Colon (tissue), 2 donors: ENCODE results near the gene NRG3.

Source experiments
- FAIRE-seq: peaks from 2 replicates; lab custom pipeline; 2012; peaks lifted over from hg19 to GRCh38; lab: Jason Lieb, UNC
- donor health status: control.
- donor health status: control.

Gene NRG3

GRCh38 chr10:82492647-82493046, 617.7 kb downstream of the NRG3 start:
- no peak for FAIRE-seq

DNA sequence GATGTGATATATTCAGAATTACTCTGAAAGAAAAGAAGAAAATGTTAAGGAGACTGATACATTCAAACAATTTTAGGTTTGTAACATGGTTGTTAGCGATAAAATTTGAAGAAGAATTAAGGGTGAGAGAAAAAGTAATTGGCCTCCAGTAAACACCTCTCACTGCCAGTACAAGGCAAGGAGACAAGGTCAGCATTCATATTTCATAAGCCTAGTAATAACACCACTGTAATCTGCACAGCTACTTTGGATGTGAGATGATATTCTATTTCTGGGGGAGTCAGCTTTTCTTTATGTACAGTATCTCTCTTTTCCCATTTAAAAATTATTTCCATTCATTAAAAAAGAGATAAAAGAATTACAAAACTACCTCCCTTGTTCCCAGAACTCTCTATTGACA, 621.1 kb downstream of the NRG3 start:
- FAIRE-seq: no peak

- FAIRE-seq: no peak
Measured at GRCh38 chr10:82497439-82497838, 622.4 kb downstream of the NRG3 start.

DNA sequence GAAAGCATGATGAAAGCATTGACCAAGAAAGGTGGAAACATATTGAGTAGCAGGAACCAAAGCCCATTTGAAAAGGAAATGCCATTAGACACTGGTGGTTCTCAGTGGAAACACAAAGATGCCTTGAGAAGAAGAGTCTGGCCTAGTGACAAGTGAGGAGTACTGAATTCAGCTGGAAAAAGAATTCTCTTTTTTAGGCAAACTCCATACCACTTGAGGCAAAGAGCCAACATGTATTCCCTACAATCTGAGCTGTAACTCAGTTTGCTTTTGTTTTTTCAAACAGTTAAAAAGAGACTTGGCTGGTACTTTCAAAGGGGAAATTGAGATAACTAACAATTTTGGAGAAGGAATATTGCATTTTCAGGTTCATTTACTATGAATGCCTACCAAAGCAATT, 624.0 kb downstream of the NRG3 start:
- no peak for FAIRE-seq

DNA sequence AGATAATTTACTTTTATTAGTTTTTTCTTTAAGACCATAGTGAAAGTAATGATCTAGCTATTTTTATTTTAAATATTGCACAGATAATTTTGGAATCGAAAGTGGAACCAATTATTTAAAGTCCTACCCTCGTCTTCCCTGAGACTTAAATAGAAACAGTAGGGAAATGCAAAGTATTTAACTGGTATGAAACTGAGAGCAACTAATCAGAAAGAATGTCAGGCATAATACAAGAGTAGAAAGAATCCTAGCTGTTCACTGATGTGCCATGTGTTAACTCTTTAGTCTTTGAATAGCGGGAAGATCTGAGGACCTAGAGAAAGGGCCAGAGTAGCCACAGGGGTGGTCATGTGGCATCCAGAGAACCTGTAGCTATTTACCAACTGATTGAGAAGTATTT, 630.0 kb downstream of the NRG3 start:
- FAIRE-seq: no peak

DNA sequence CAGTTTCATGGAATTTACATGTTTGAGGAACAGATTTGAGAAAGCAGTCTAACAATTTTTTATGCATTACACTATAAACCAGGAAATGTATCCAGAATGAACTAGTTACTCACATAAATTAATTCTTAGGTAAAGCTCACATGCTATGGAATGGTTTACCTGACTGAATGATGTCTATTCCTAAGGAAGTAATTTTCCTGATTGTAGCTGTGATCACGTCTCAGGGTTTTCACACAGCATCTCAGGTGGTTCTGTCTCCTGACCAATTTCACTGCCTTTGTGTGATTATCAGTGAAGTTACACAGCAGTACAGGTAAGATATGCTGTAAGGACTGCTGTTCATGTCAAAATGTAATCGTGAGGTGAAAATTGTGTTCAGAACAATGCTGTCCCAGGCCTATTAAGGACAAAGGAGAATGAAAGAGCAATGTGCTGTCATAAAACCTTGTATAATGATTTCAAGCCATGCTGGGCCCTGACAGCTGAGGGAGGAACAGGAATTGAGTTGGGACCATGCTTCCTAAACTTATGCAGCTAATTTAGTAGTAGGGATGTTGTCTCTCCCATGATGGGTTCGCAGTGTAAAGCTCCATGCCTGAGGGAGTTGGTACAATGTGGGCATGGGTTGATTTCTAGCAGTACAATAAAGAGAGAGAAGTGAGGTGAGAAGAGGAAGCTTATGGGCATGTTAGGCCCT, 631.8 kb downstream of the NRG3 start:
- no peak for FAIRE-seq

GRCh38 chr10:82515256-82515655, 640.3 kb downstream of the NRG3 start:
- no peak for FAIRE-seq

DNA sequence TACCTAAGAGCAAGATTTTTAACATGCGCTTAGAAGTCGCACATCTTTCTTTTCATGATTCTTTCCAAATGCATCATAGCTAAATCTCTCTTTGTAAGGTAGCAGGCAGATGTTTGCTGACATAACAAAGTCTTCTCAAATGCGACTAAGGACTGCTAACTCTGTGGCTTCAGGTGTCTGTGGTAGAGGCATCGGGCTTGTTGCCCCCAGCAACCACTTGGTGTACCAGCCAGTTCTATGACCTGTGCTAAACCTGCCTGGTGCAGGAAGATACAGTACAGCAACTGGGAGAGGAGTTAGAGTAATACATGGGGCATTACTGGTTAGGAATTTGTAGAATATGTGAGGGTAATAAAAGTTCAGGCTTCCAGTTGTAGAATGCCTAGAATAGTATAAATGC, 654.1 kb downstream of the NRG3 start:
- FAIRE-seq: no peak

DNA sequence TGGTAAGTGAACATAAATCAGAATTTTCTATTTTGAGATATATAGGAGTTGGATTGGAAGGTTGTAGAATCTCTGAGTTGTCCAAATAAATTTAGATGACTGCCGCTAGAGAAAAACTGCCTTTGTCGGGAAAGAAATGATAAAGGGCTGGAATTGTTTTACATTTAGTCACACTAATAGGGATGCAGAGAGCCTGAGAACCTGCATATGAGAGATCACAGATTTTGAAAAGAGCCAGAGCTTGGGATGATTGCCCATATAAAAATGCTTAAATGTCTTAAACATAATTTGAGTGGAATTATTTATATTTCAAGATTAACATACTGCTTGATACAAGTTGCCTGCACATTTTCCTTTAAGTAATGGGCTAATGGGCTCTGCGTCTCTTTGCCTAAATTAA, 660.5 kb downstream of the NRG3 start:
- FAIRE-seq: no peak

DNA sequence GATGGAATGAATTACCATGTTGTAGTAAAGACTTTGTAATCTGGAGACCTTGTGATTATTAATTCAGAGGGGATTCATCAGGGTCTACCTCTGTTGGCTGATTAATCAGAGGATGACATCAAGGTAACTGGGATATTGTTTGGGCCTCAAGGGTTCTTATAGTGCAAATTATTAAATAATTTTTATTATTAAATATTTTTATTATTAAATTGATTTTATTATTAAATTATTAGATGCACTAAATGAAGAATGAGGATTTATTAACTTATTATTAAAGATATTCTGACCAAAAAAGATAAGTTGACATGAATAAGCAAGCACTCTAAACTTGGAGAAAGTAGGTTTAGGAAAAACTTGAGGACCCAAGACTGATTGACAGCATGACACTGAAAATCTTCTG, 661.7 kb downstream of the NRG3 start:
- no peak for FAIRE-seq

- no peak for FAIRE-seq
Measured at GRCh38 chr10:82538272-82538671, 663.3 kb downstream of the NRG3 start.

- FAIRE-seq: no peak
Measured at GRCh38 chr10:82543631-82544030, 668.6 kb downstream of the NRG3 start.

DNA sequence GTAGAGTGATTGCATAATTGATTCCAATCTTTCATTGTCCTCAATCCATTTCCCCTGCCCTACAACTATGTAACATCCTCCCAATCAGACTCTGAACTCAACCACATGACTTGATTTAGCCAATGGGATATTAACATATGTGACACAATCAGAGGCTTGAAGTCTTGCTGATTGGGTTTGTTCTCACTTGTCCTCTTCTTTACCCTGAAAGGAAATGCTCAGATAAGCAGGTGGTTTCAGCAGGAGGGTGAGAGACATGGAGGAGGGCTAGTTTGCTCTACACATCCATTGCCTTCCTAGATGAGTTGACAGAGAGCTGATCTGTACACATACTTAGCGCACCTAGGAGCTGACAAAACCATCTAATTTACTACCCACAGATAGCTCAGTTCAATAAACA, 669.4 kb downstream of the NRG3 start:
- no peak for FAIRE-seq

DNA sequence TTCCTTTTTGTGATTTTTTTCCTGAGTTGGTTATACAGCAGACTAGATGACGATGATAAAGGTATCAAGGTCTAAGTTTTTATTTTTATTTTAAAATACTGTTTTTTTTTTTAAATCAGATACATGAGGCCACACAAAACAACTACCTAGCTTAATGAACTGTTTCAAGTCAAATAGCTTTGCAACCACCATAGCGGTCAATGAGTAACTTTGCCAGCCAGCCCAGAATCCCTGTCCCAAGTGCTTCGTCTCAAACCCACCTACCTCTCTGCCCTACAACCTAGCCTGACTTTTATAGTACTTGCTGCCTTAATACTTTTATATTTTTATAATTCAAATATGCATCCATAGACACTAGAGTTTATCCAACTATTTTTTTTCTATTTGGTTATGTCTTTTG, 676.5 kb downstream of the NRG3 start:
- FAIRE-seq: no peak

GRCh38 chr10:82552267-82552666, 677.3 kb downstream of the NRG3 start:
- FAIRE-seq: no peak

DNA sequence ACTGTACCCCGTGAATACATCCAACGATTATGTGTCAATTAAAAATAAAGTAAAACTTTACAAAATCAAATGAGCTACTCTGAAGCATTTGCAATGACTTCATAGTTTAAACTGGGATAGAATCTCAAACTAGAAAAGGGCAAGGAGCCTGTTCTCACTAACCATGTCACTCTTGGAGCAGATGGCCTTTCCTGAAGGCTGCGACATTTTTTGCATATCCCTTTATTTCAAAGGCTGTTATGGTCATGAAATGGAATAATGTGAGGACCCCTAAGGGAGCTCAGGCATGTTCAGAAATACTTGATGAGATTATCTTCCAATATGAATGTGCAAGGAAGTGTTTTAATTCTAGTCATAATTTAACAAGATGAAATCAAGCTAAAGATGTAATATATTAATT, 679.4 kb downstream of the NRG3 start:
- FAIRE-seq: no peak

DNA sequence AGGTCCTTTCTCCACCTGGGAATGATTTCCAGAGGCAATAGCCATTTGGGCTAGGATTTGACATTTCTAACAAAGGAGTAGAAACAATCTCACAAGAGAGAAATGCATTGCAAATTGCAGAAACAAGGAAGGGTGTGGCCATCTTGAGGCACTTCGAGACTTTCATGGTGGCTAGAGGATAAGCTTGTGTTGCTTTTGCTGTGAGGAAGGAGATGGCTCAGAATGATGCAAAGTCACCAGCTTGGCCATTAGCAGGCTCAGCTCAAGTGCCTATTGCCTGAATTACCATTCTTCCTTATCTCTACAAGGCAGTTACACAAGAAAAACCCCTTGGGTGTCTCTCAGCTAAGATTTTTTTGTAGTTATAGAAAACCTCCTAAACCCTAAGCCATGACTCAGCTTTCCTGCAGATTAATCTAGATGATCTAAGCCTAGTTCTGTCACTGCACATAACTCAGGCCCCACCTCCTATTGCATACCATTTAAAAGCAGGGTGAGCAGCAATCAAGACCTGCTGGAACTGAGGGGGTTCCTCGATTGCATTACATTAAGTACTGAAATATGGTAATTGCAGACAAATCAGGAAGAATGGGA, 683.1 kb downstream of the NRG3 start:
- FAIRE-seq: no peak

DNA sequence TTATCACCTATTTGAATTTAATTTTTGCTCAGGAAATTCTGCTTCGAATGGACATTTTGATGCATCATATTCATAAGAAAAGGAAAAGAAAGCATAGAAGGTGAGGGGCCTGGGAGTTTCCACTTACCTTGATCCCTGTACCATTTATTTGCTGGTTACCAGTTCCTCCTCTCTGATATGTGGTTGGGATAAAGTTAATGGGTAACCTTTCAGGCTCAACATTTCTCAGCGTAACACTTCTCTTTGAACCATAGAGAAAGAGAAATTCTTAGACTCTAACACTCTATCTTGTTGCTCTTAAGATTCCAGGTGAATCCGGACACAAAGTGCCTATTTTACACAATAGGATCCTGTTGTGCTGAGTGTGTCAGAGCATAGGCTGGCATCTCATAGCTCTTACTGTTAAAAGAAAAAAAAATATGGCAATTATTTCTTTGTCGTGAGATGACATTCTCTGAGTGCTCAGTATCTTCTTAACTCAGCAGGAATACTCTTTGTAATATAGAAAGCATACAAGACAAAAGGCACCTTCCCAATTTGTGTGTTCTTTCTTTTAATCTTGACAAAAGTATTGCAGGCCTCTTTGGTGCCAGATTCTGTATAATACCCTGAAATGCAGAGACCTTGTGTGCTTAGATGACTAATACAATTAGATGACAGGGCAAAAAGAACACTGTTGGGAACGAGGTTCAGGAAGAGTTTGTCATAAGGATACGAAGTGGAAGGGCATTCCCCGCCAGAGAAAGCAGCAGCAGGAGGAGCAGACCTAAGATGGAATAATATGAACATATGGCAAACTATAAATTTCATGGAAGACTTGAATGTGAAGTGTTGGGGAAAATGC, 689.6 kb downstream of the NRG3 start:
- FAIRE-seq: no peak

DNA sequence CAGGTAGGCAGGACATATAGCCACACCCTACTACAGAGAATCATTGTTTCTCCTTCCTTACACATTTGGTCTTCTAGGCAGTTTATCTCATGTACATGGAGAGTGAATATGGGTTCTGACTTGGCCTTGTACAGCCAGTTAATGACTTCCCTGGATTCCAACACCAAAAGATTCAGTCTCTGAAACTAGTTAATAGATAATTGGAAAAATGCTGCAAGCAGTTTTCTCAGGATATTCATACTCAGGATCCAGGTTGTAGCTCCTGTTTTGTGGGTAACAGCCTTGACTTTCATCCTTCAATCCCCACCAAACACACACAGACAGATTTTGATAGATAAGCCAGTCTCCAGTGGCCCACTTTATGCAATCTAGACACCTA, 690.2 kb downstream of the NRG3 start:
- FAIRE-seq: no peak

DNA sequence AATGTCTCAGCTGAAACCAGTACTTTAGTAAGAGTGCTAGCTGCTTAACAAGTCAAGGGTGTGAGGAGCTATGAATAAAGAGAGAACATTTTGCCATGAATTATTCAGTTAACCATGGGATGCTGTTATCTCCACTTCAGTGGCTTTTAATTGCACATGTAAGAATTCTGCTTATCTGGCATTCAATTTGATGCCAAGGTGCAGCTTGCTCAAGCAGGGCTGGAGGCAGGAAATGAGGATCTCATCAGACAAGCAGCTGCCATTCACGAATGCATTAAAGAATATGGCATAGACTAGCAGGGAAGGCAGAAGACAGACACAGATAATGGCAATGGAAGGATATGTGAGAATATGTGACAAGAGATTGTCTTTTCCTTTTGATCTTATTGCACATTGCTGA, 697.8 kb downstream of the NRG3 start:
- FAIRE-seq: no peak

GRCh38 chr10:82574081-82574480, 699.1 kb downstream of the NRG3 start:
- FAIRE-seq: no peak

DNA sequence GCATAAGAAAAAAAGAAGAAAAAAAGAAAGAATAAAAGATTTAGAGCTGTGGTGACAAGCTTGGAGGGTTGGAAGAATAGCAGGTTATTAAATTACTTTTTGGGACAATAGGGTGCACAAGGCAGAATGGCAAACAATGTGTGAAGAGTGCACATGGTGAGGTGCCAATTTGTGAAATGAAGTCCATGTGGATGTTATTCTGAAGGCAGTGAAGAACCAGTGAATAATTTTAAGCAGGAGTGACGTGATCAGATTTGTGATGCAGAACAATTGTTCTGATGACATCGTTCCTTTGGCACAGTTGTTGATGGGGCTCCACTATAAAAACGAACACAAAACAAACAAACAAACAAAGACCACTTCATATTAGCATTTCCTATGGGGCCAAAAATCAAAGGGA, 700.3 kb downstream of the NRG3 start:
- FAIRE-seq: no peak

- no peak for FAIRE-seq
Measured at GRCh38 chr10:82576093-82576492, 701.1 kb downstream of the NRG3 start.

- FAIRE-seq: no peak
Measured at GRCh38 chr10:82581940-82582339, 706.9 kb downstream of the NRG3 start.
